Measurements from ENCODE around the gene PCSK2.

DNA sequence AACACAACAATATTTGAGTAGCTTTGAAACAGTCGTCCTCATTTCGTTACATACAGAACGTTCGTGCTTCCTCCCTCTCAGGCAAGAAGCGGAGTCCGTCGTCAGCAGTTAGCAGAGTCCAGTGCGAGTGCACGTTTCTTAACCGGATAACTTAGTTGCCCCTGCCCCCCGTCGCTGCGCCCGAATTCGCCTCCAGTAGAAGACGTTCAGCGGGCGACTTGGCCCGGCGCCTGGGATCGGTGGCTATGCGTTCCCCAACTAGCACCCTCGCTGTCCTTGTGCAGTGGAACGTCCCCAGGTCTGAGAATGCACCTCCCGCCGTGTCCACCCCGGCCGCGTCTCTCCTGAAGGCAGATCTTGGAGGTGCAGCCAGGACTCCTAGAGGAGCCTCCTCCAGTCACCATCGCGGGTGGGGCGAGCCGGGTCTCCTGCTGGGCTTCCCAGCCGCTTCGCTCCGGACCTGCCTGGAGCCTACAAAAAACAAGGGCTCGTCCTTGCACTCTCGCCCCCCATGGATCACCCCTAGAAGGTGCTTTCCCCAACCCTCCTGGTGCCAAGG is 910 bp upstream of the PCSK2 start:
- TF ChIP-seq EZH2 (optimal IDR thresholded peaks at IDR 0.05; ENCODE audit: low read depth, low read length), result no peak
- no peak for TF ChIP-seq CTCF (IDR thresholded peaks at IDR 0.05; ENCODE audit: low read length)
